HepG2 (cell line): ENCODE measurements around the gene MTR. TPM values are rescaled to one million over a fixed set of nuclear protein-coding genes. Genes with fewer than 3 reads are reported as not detected.
A peak's percentile ranks its signal among the peaks of the same experiment; 100 is the strongest.

ENCODE experiments used
- AFF4 ChIP-seq: sonication (generic); formaldehyde crosslinking; IDR thresholded peaks from 2 replicates; pipeline ENCODE4 v1.4.0; 2020; ENCODE audit warnings: missing genetic modification reagents
- BCLAF1 ChIP-seq: fragments of 450-650 bp; IDR thresholded peaks from 2 replicates; pipeline ENCODE4 v1.6.1; 2017; ENCODE audit warnings: mild to moderate bottlenecking
- EEA1 ChIP-seq: sonication (generic); formaldehyde crosslinking; IDR thresholded peaks from 2 replicates; pipeline ENCODE4 v1.5.1; 2020; ENCODE audit warnings: mild to moderate bottlenecking, missing genetic modification reagents, borderline replicate concordance
- ERF ChIP-seq: IDR thresholded peaks from 2 replicates; pipeline ENCODE4 v1.6.1; 2018; ENCODE audit warnings: missing biosample characterization, missing genetic modification reagents
- HNF4A ChIP-seq: sonication (generic); formaldehyde crosslinking; IDR thresholded peaks from 2 replicates; pipeline ENCODE4 v1.4.0; 2020; ENCODE audit warnings: missing genetic modification reagents
- IRX3 ChIP-seq: sonication (generic); formaldehyde crosslinking; IDR thresholded peaks from 2 replicates; pipeline ENCODE4 v1.8.1; 2023; ENCODE audit warnings: mild to moderate bottlenecking, low read depth, missing genetic modification reagents, borderline replicate concordance
- KDM4B ChIP-seq: sonication (generic); formaldehyde crosslinking; IDR thresholded peaks from 2 replicates; pipeline ENCODE4 v1.4.0; 2020; ENCODE audit warnings: missing genetic modification reagents
- KLF6 ChIP-seq: IDR thresholded peaks from 2 replicates; pipeline ENCODE4 v1.8.0; 2016; ENCODE audit warnings: missing biosample characterization, missing genetic modification reagents
- MAF1 ChIP-seq: sonication (generic); formaldehyde crosslinking; IDR thresholded peaks from 2 replicates; pipeline ENCODE4 v1.5.0; 2020; ENCODE audit warnings: missing genetic modification reagents, borderline replicate concordance
- MYNN ChIP-seq: sonication (generic); formaldehyde crosslinking; IDR thresholded peaks from 2 replicates; pipeline ENCODE4 v1.4.0; 2020; ENCODE audit warnings: mild to moderate bottlenecking, low read depth, missing genetic modification reagents
- REST ChIP-seq, 2 experiments: IDR thresholded peaks; 2 replicates each; pipeline ENCODE4 v1.6.1; 2011 to 2012; ENCODE audit warnings: low read length in 2 of 2, borderline replicate concordance in 1 of 2, low read depth in 1 of 2, mild to moderate bottlenecking in 1 of 2, moderate library complexity in 1 of 2
- SMC3 ChIP-seq: IDR thresholded peaks from 2 replicates; pipeline ENCODE4 v1.6.1; 2011; ENCODE audit warnings: low read length, improper control_type of control experiment
- TEAD3 ChIP-seq: optimal IDR thresholded peaks from 2 replicates; pipeline ENCODE3; 2016; ENCODE audit warnings: borderline replicate concordance
- ZFX ChIP-seq: sonication (generic); formaldehyde crosslinking; IDR thresholded peaks from 2 replicates; pipeline ENCODE4 v1.4.0; 2020; ENCODE audit warnings: mild to moderate bottlenecking, low read depth, missing genetic modification reagents, moderate library complexity
- ZNF883 ChIP-seq: sonication (generic); formaldehyde crosslinking; IDR thresholded peaks from 2 replicates; pipeline ENCODE4 v1.5.1; 2020; ENCODE audit warnings: mild to moderate bottlenecking, missing genetic modification reagents; ENCODE audit errors: not compliant biosample characterization
- ZSCAN5A ChIP-seq: sonication (generic); formaldehyde crosslinking; IDR thresholded peaks from 2 replicates; pipeline ENCODE4 v1.8.0; 2022; ENCODE audit warnings: mild to moderate bottlenecking, missing genetic modification reagents, borderline replicate concordance
- polyA plus RNA-seq, 8 experiments: library from polyadenylated mRNA; depleted of rRNA in 3 of 8; stranded (reverse) in 7 of 8; unstranded in 1 of 8; fragments of >200 nt; fragmentation: Illumina TruSeq in 4 of 8; extraction: Trizol in 4 of 8; gene quantifications; 2 replicates each; pipeline versions ENCODE4 v1.2.1 to v1.2.3, GENCODE V29; 2011 to 2016; ENCODE audit warnings: low read depth in 4 of 8, missing spikeins in 1 of 8, mixed read lengths in 1 of 8; ENCODE audit not compliant: insufficient read depth in 1 of 8
- total RNA-seq, 5 experiments: library from RNA; depleted of rRNA; stranded (reverse); fragments of >200 nt; fragmentation: Illumina TruSeq; extraction: Trizol; gene quantifications; 2 replicates each; pipeline ENCODE4 v1.2.3, GENCODE V29; 2016; ENCODE audit warnings: low read depth in 1 of 5
- TF ChIP-seq, protein P1 (sequence below): sonication (generic); formaldehyde crosslinking; IDR thresholded peaks from 2 replicates; pipeline ENCODE4 v1.9.0; 2021; ENCODE audit warnings: missing genetic modification reagents, mild to moderate bottlenecking, borderline replicate concordance

The MTR gene
- total and polyA plus RNA-seq, 2 of the 13 experiments (the other 11 are each of a cell fraction or from before 2014, with no cell fraction given), result 16.3 to 36.1 TPM

DNA sequence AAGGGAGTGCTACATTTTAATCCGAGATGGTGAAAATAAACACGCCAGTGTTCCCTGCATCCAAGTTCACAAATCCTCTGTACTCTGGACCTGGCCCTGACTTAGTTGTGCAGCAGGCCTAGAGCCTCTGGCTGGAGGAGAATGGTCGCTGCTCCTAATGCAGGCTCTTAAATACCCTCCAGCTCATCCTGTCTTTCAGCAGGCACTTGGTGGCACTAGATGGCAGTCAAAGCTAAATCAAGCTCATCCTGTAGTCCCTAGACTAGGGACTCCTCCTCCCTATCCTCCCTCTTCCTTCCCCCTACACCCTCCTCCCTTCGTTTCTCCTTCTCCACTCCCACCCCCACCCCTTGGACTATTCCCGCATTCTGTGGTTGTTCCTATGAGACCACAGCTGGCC lies 41.6 kb upstream of the MTR start (continued):
- TF ChIP-seq REST (IDR thresholded peaks at IDR 0.05; ENCODE audit: borderline replicate concordance in 1 of 2, low read depth in 1 of 2, low read length in 2 of 2), result no peak
- no peak for TF ChIP-seq AFF4 (CRISPR knock-in tag)
- no peak for TF ChIP-seq ZNF883
- TF ChIP-seq TEAD3 (CRISPR knock-in tag), result peak; percentile 43
- no peak for TF ChIP-seq IRX3 (CRISPR knock-in tag)
- no peak for TF ChIP-seq KLF6 (CRISPR knock-in tag)
- TF ChIP-seq ERF, result peak; percentile 33; the same call in 1 of the 2 replicates
- no peak for TF ChIP-seq KDM4B (CRISPR knock-in tag)
- TF ChIP-seq SMC3, result peak; percentile 60; the same call in 1 of the 2 replicates
- TF ChIP-seq ZFX (CRISPR knock-in tag), result no peak
- no peak for TF ChIP-seq MYNN (CRISPR knock-in tag)
- TF ChIP-seq ZSCAN5A (CRISPR knock-in tag), result no peak
- no peak for TF ChIP-seq BCLAF1
- TF ChIP-seq EEA1 (CRISPR knock-in tag), result no peak
- TF ChIP-seq, protein P1, sequence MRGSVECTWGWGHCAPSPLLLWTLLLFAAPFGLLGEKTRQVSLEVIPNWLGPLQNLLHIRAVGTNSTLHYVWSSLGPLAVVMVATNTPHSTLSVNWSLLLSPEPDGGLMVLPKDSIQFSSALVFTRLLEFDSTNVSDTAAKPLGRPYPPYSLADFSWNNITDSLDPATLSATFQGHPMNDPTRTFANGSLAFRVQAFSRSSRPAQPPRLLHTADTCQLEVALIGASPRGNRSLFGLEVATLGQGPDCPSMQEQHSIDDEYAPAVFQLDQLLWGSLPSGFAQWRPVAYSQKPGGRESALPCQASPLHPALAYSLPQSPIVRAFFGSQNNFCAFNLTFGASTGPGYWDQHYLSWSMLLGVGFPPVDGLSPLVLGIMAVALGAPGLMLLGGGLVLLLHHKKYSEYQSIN (CRISPR knock-in tag), result no peak
- TF ChIP-seq MAF1, result no peak
- 0 out of 2 replicates have a peak, but pooled peaks have one; percentile 9 for TF ChIP-seq HNF4A (CRISPR knock-in tag)
